NCI-H1436 treated with DMSO at 0.1 percent for 48 hours (cell line): ENCODE results near the gene ZNF419.

Source experiments
- DNase-seq: peaks from one replicate; lab custom pipeline; 2025; lab: John Stamatoyannopoulos, UW

The ZNF419 gene

DNA sequence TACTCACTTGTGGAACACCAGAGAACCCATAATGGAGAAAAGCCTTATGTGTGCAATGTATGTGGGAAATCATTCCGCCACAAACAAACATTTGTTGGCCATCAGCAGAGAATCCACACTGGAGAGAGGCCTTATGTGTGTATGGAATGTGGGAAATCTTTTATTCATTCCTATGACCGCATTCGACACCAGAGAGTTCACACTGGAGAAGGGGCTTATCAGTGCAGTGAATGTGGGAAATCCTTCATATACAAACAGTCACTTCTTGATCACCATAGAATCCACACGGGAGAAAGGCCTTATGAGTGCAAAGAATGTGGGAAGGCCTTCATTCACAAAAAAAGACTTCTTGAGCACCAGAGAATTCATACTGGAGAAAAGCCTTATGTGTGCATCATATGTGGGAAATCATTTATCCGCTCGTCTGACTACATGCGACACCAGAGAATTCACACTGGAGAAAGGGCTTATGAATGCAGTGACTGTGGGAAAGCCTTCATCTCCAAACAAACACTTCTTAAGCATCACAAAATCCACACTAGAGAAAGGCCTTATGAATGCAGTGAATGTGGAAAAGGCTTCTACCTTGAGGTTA is 50.5 kb downstream of the ZNF419 start:
- no peak for DNase-seq
